Measurements from ENCODE around the gene SULT1C3. TPM values are rescaled to one million over a fixed set of nuclear protein-coding genes. Genes with fewer than 3 reads are reported as not detected.

The SULT1C3 gene
- total RNA-seq, 1 donor from 2014 or later = not detected

- H3K4me1 Mint-ChIP-seq = no peaks in the 10 kb centered on the region
- H3K9me3 Mint-ChIP-seq = no peaks in the 10 kb centered on the region
- no peak for TF ChIP-seq CTCF (IDR thresholded peaks at IDR 0.05)
- no peak overlapping the region for H3K4me3 Mint-ChIP-seq
- intact Hi-C loops (cut with micrococcal nuclease) = no loop called here
- peaks cover 2% of the 10 kb centered on the region for H3K27me3 Mint-ChIP-seq
- H3K36me3 Mint-ChIP-seq (ENCODE audit: low read depth) = no peaks in the 10 kb centered on the region
- ATAC-seq (ENCODE audit: low read depth) (no peak), DNase-seq (no peak)
- no peak overlapping the region for H3K27ac Mint-ChIP-seq
- ChIA-PET POLR2A (no interaction called here), CTCF (no interaction called here)
Observed at GRCh38 chr2:108305901-108306300, 66.1 kb downstream of the SULT1C3 start.

GRCh38 chr2:108309903-108310302, 70.1 kb downstream of the SULT1C3 start:
- CTCF ChIA-PET = no interaction called here
- no peaks in the 10 kb centered on the region for H3K9me3 Mint-ChIP-seq
- no peaks in the 10 kb centered on the region for H3K36me3 Mint-ChIP-seq (ENCODE audit: low read depth)
- POLR2A ChIA-PET = interaction anchor here (0.5 kb wide), 1 partner anchor 184 kb away, joined by 3 read pairs; no protein-coding TSS in a partner anchor
- intact Hi-C loops (cut with micrococcal nuclease) = no loop called here
- no peaks in the 10 kb centered on the region for H3K4me1 Mint-ChIP-seq
- peaks cover 3% of the 10 kb centered on the region for H3K27me3 Mint-ChIP-seq
- no peak for TF ChIP-seq CTCF (IDR thresholded peaks at IDR 0.05)
- no peak overlapping the region for H3K4me3 Mint-ChIP-seq
- no peak overlapping the region for H3K27ac Mint-ChIP-seq
- no peak for ATAC-seq (ENCODE audit: low read depth)
- DNase-seq = no peak

Other genes starting within 250 kb of the SULT1C3 start
- gene SULT1C2, start 48.9 kb downstream of the SULT1C3 start, total RNA-seq = not detected in 2 replicates
- not detected in 2 replicates for gene SULT1C4, start 138.0 kb downstream of the SULT1C3 start, total RNA-seq
- 44.0 and 53.8 TPM in 2 replicates for gene GCC2, start 209.2 kb downstream of the SULT1C3 start, total RNA-seq